ENCODE measurements around the gene DNAJC5. TPM values are rescaled to one million over a fixed set of nuclear protein-coding genes. Genes with fewer than 3 reads are reported as not detected.
A peak's percentile ranks its signal among the peaks of the same experiment; 100 is the strongest.

Gene DNAJC5
- total and polyA plus RNA-seq, 9 of the 15 experiments (the other 6 are each of a cell fraction or from before 2014, with no cell fraction given), result 0.95 to 42.8 (median 23.4) TPM

GRCh38 chr20:63973636-63974401 lies 78.9 kb downstream of the DNAJC5 start (continued):
- TF ChIP-seq HMGXB4 (CRISPR knock-in tag; IDR thresholded peaks at IDR 0.05) (peak; percentile 56; the same call in 1 of the 2 replicates), ARHGAP35 (IDR thresholded peaks at IDR 0.05; ENCODE audit: partially characterized antibody) (no peak), NONO (IDR thresholded peaks at IDR 0.05; ENCODE audit: low read depth in 2 of 2, low read length in 1 of 2) (no peak), ARID2 (IDR thresholded peaks at IDR 0.05) (peak; percentile 51; the same call in 1 of the 2 replicates), CC2D1A (IDR thresholded peaks at IDR 0.05) (no peak), DDX20 (tag; IDR thresholded peaks at IDR 0.05; ENCODE audit: low read depth) (no peak), JUN (IDR thresholded peaks at IDR 0.05; ENCODE audit: borderline replicate concordance, low read depth, low read length) (0 out of 2 replicates have a peak, but pooled peaks have one; percentile 18), JUN (CRISPR knock-in tag; IDR thresholded peaks at IDR 0.05; ENCODE audit: borderline replicate concordance) (no peak), ZNF77 (CRISPR knock-in tag; IDR thresholded peaks at IDR 0.05) (no peak), KLF13 (tag; IDR thresholded peaks at IDR 0.05; ENCODE audit: borderline replicate concordance, low read depth) (peak; percentile 33; the same call in 1 of the 2 replicates), KLF16 (IDR thresholded peaks at IDR 0.05) (no peak), CHCHD3 (CRISPR knock-in tag; IDR thresholded peaks at IDR 0.05) (no peak), NR1H2 (CRISPR knock-in tag; IDR thresholded peaks at IDR 0.05) (no peak), ZNF384 (IDR thresholded peaks at IDR 0.05; ENCODE audit: low read depth, low read length) (peak; percentile 73), CTCF (IDR thresholded peaks at IDR 0.05 in 2 of 3, conservative IDR thresholded peaks at IDR 0.05 in 1 of 3; ENCODE audit: insufficient read depth in 2 of 3, low read depth in 1 of 3, low read length in 3 of 3) (peak; percentile 96 to 98 (median 96)), ELF1 (tag; IDR thresholded peaks at IDR 0.05) (no peak), FOXK2 (conservative IDR thresholded peaks at IDR 0.05 in 1 of 2, IDR thresholded peaks at IDR 0.05 in 1 of 2; ENCODE audit: low read depth in 2 of 2) (peak; percentile 39 to 66; a peak in 2 of 4 replicates), TEAD1 (CRISPR knock-in tag; IDR thresholded peaks at IDR 0.05) (no peak), AFF4 (CRISPR knock-in tag; IDR thresholded peaks at IDR 0.05) (0 out of 2 replicates have a peak, but pooled peaks have one; percentile 36), SAFB (IDR thresholded peaks at IDR 0.05; ENCODE audit: borderline replicate concordance, low read depth, low read length) (0 out of 2 replicates have a peak, but pooled peaks have one; percentile 24), ZFX (CRISPR knock-in tag; IDR thresholded peaks at IDR 0.05) (0 out of 2 replicates have a peak, but pooled peaks have one; percentile 33)
